PC-3 (cell line): ENCODE measurements around the gene LMO7. TPM values are rescaled to one million over a fixed set of nuclear protein-coding genes. Genes with fewer than 3 reads are reported as not detected.

Experiments used
- ATAC-seq: fragments of 200-7000 bp; cut with Tn5 transposase; 2 replicates; pipeline ENCODE4 v1.9.1; 2020; ENCODE audit warnings: mild to moderate bottlenecking, moderate library complexity
- BruUV-seq: library from RNA; stranded (reverse); fragments of 400-500 nt; replicated peaks from 2 replicates; lab custom pipeline; 2021; lab: Mats Ljungman, UMichigan
- CTCF ChIA-PET: fragments of 300-600 bp; sonication (Branson Sonifier 250); formaldehyde crosslinking; loops from one replicate; lab custom pipeline; 2022; ENCODE audit warnings: antibody characterized with exemption; lab: Charles Lee
- POLR2A ChIA-PET: fragments of 300-600 bp; sonication (Branson Sonifier 250); formaldehyde crosslinking; loops from one replicate; lab custom pipeline; 2022; ENCODE audit warnings: antibody characterized with exemption; ENCODE audit not compliant: unreplicated experiment; lab: Charles Lee
- DNase-seq: peaks from one replicate; pipeline ENCODE4 v3.0.0-alpha.2; 2015
- H2AFZ ChIP-seq: fragments of 300-600 bp; sonication (generic); 2 replicates; pipeline ENCODE4 v1.6.0; 2016; ENCODE audit warnings: antibody characterized with exemption, low read length
- H3F3A ChIP-seq: fragments of 300-600 bp; sonication (generic); one replicate; pipeline ENCODE4 v1.6.0; 2017; ENCODE audit warnings: antibody characterized with exemption, low read length, control low read depth, mild to moderate bottlenecking; ENCODE audit not compliant: unreplicated experiment
- H3K27ac ChIP-seq: fragments of 300-600 bp; sonication (generic); 2 replicates; pipeline ENCODE4 v1.5.1; 2016; ENCODE audit warnings: mild to moderate bottlenecking, low read length
- H3K27me3 ChIP-seq: fragments of 300-600 bp; sonication (generic); 2 replicates; pipeline ENCODE4 v1.6.1; 2016; ENCODE audit warnings: low read length, mixed read lengths
- H3K36me3 ChIP-seq: fragments of 300-600 bp; sonication (generic); 2 replicates; pipeline ENCODE4 v1.6.1; 2016; ENCODE audit warnings: low read depth, mixed run types, low read length, mixed read lengths
- H3K4me1 ChIP-seq: fragments of 300-600 bp; sonication (generic); 2 replicates; pipeline ENCODE4 v1.5.1; 2016; ENCODE audit warnings: low read length; ENCODE audit not compliant: insufficient read depth
- H3K4me2 ChIP-seq: fragments of 300-600 bp; sonication (generic); 2 replicates; pipeline ENCODE4 v1.6.0; 2016; ENCODE audit warnings: low read length
- H3K4me3 ChIP-seq: fragments of 300-600 bp; sonication (generic); 2 replicates; pipeline ENCODE4 v1.5.1; 2016; ENCODE audit warnings: mild to moderate bottlenecking, low read length, mixed read lengths
- H3K79me2 ChIP-seq: fragments of 300-600 bp; sonication (generic); 2 replicates; pipeline ENCODE4 v1.6.1; 2017; ENCODE audit warnings: low read length, mixed read lengths
- H3K9ac ChIP-seq: fragments of 300-600 bp; sonication (generic); 2 replicates; pipeline ENCODE4 v1.6.0; 2016; ENCODE audit warnings: mild to moderate bottlenecking, low read length
- H3K9me2 ChIP-seq: fragments of 300-600 bp; sonication (generic); replicated peaks from 2 replicates; pipeline ENCODE4 v1.6.1; 2016; ENCODE audit warnings: mixed run types, low read length, mixed read lengths
- H3K9me3 ChIP-seq: fragments of 300-600 bp; sonication (generic); 2 replicates; pipeline ENCODE4 v1.6.1; 2016; ENCODE audit warnings: low read length, mixed read lengths
- H4K20me1 ChIP-seq: fragments of 300-600 bp; sonication (generic); 2 replicates; pipeline ENCODE4 v1.6.1; 2016; ENCODE audit warnings: low read length, mixed read lengths
- CTCF ChIP-seq: fragments of 300-600 bp; sonication (generic); conservative IDR thresholded peaks from 2 replicates; pipeline ENCODE4 v1.5.1; 2017; ENCODE audit warnings: antibody characterized with exemption, low read depth, mild to moderate bottlenecking, low read length
- EZH2 ChIP-seq: fragments of 300-600 bp; sonication (generic); IDR thresholded peaks from one replicate; pipeline ENCODE4 v1.6.1; 2017; ENCODE audit warnings: antibody characterized with exemption, mild to moderate bottlenecking, low read length; ENCODE audit not compliant: unreplicated experiment
- EZH2phosphoT487 ChIP-seq: fragments of 300-600 bp; sonication (generic); IDR thresholded peaks from 2 replicates; pipeline ENCODE4 v1.6.1; 2018; ENCODE audit warnings: mild to moderate bottlenecking, antibody characterized with exemption, low read length, borderline replicate concordance
- intact Hi-C: fragments of 100-400 bp; cut with micrococcal nuclease; formaldehyde crosslinking; loops from 2 replicates; pipeline ENCODE4 v1.9.0; 2023
- total RNA-seq: library from RNA; depleted of rRNA; stranded (reverse); fragments of >200 nt; gene quantifications from 2 replicates; pipeline ENCODE4 v1.2.3, GENCODE V29; 2014

LMO7 gene
- total RNA-seq, 1 experiment from 2014 or later, result 83.6 TPM

- no peak for ATAC-seq
- H4K20me1 ChIP-seq, result no peaks in the 10 kb centered on the region
- H3F3A ChIP-seq, result no peaks in the 10 kb centered on the region
- H3K36me3 ChIP-seq, result no peaks in the 10 kb centered on the region
- no peak overlapping the region for H3K9ac ChIP-seq
- no peak overlapping the region for H3K27ac ChIP-seq
- no peak overlapping the region for H2AFZ ChIP-seq
- ChIA-PET POLR2A (no interaction called here), CTCF (no interaction called here)
- H3K9me3 ChIP-seq, result no peaks in the 10 kb centered on the region
- intact Hi-C loops, result no loop called here
- no peak overlapping the region for H3K4me2 ChIP-seq
- H3K4me1 ChIP-seq, result peaks cover 13% of the 10 kb centered on the region; the same call in 1 of the 2 replicates
- no peak for TF ChIP-seq EZH2
- no peak for TF ChIP-seq CTCF
- no peak for TF ChIP-seq EZH2phosphoT487
- peaks cover 13% of the 10 kb centered on the region for H3K79me2 ChIP-seq
- H3K9me2 ChIP-seq, result no peaks in the 10 kb centered on the region
- no peak for DNase-seq
- no peaks in the 10 kb centered on the region for H3K27me3 ChIP-seq
- no peak overlapping the region for H3K4me3 ChIP-seq
- no TSS peak for BruUV-seq
Measured at GRCh38 chr13:75751350-75751749, 115.2 kb downstream of the LMO7 start.

DNA sequence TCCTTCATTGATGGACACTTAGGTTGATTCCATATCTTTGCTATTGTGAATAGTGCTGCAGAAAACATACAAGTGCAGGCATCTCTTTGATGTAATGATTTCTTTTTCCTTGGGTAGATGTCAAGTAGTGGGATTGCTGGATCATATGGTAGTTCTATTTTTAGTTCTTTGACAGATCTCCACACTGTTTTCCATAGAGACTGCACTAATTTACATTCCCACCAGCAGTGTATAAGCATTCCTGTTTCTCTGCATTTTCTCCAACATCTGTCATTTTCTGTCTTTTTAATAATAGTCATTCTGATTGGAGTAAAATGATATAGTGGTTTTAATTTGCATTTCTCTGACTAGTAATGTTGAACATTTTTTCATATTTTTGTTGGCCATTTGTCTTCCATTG is 116.7 kb downstream of the LMO7 start:
- POLR2A ChIA-PET, result no interaction called here

More for the DNA sequence above, 116.7 kb downstream of the LMO7 start:
- H3K4me2 ChIP-seq, result no peak overlapping the region
- intact Hi-C loops, result no loop called here
- H3K4me3 ChIP-seq, result no peak overlapping the region
- no peak overlapping the region for H3K27ac ChIP-seq
- no peak for DNase-seq
- no peak overlapping the region for H2AFZ ChIP-seq
- no peaks in the 10 kb centered on the region for H3K27me3 ChIP-seq
- TF ChIP-seq CTCF (no peak), EZH2phosphoT487 (no peak), EZH2 (no peak)
- H3K9ac ChIP-seq, result no peak overlapping the region
- H3F3A ChIP-seq, result no peaks in the 10 kb centered on the region
- H3K36me3 ChIP-seq, result no peaks in the 10 kb centered on the region
- CTCF ChIA-PET, result no interaction called here
- ATAC-seq, result no peak
- H3K4me1 ChIP-seq, result peaks cover 13% of the 10 kb centered on the region; the same call in 1 of the 2 replicates
- H3K79me2 ChIP-seq, result peaks cover 13% of the 10 kb centered on the region
- no peaks in the 10 kb centered on the region for H4K20me1 ChIP-seq
- no TSS peak for BruUV-seq
- no peaks in the 10 kb centered on the region for H3K9me3 ChIP-seq
- no peaks in the 10 kb centered on the region for H3K9me2 ChIP-seq
